HCT116 (cell line): ENCODE results near the gene NINJ2. TPM values are rescaled to one million over a fixed set of nuclear protein-coding genes. Genes with fewer than 3 reads are reported as not detected.

Experiments
- ATAC-seq: fragments of 200-7000 bp; cut with Tn5 transposase; 2 replicates; pipeline ENCODE4 v1.9.1; 2020; ENCODE audit warnings: mild to moderate bottlenecking, moderate library complexity
- BruUV-seq: library from RNA; stranded (reverse); fragments of 400-500 nt; replicated peaks from 2 replicates; lab custom pipeline; 2021; lab: Mats Ljungman, UMichigan
- CTCF ChIA-PET: fragments of 300-600 bp; sonication (Branson Sonifier 250); formaldehyde crosslinking; loops from one replicate; lab custom pipeline; 2021; ENCODE audit warnings: antibody characterized with exemption; lab: Charles Lee
- POLR2A ChIA-PET: fragments of 300-600, 350-600 bp; sonication (Branson Sonifier 250); formaldehyde crosslinking; loops from one replicate; lab custom pipeline; 2021; ENCODE audit warnings: antibody characterized with exemption; lab: Charles Lee
- RAD21 ChIA-PET, 2 experiments: fragments of 300-600 bp; sonication (Branson Sonifier 250); formaldehyde crosslinking; loops; one replicate each; lab custom pipeline; 2023; ENCODE audit warnings: low total read pairs in 2 of 2; ENCODE audit not compliant: uncharacterized antibody in 2 of 2, unreplicated experiment in 2 of 2, low non-redundant PET in 1 of 2; lab: Charles Lee
- DNase-seq: peaks from one replicate; pipeline ENCODE4 v3.0.0-alpha.2; 2010; ENCODE audit warnings: low read depth, low spot score
- H2AFZ ChIP-seq: fragments of 200-600 bp; shearing (Covaris generic), sonication (generic); 2 replicates; pipeline ENCODE4 v1.6.1; 2017; ENCODE audit warnings: low read depth, mixed run types, mixed read lengths, antibody characterized with exemption, low read length; ENCODE audit not compliant: poor library complexity, severe bottlenecking
- H3K27ac ChIP-seq: 2 replicates; pipeline ENCODE4 v1.5.1; 2012; ENCODE audit warnings: low read depth, low read length
- H3K27me3 ChIP-seq: fragments of 200-600 bp; sonication (generic); 2 replicates; pipeline ENCODE4 v1.6.1; 2016; ENCODE audit warnings: mixed run types, low read length, mixed read lengths; ENCODE audit not compliant: insufficient read depth
- H3K36me3 ChIP-seq, 2 experiments: fragments of 200-500 bp in 1 of 2; fragments of 200-600 bp in 1 of 2; sonication (Bioruptor generic) in 1 of 2; sonication (generic) in 1 of 2; 2 replicates each; pipeline versions ENCODE4 v1.5.1 to v1.6.1; 2014 to 2016; ENCODE audit warnings: low read length in 2 of 2, inconsistent platforms in 1 of 2, mixed read lengths in 1 of 2, mixed run types in 1 of 2; ENCODE audit not compliant: insufficient read depth in 2 of 2, control insufficient read depth in 1 of 2
- H3K4me1 ChIP-seq, 2 experiments: fragments of 200-600 bp in 1 of 2; sonication (generic) in 1 of 2; 2 replicates each; pipeline versions ENCODE4 v1.5.1 to v1.6.1; 2012 to 2017; ENCODE audit warnings: low read length in 2 of 2, inconsistent platforms in 1 of 2, mild to moderate bottlenecking in 1 of 2, mixed read lengths in 1 of 2, mixed run types in 1 of 2, moderate library complexity in 1 of 2; ENCODE audit not compliant: insufficient read depth in 2 of 2, control insufficient read depth in 1 of 2
- H3K4me2 ChIP-seq: fragments of 200-600 bp; sonication (generic); 2 replicates; pipeline ENCODE4 v1.6.1; 2017; ENCODE audit warnings: mixed run types, low read length, mixed read lengths
- H3K4me3 ChIP-seq, 2 experiments: fragments of 200-600 bp in 1 of 2; sonication (generic) in 1 of 2; replicated peaks in 1 of 2; 2 replicates each; pipeline ENCODE4 v1.5.1; 2011 to 2016; ENCODE audit warnings: low read length in 2 of 2, control low read depth in 1 of 2, low read depth in 1 of 2, mild to moderate bottlenecking in 1 of 2, mixed read lengths in 1 of 2, mixed run types in 1 of 2
- H3K79me2 ChIP-seq: fragments of 200-600 bp; sonication (generic); 2 replicates; pipeline ENCODE4 v1.6.1; 2017; ENCODE audit warnings: mild to moderate bottlenecking, mixed run types, low read length, moderate library complexity, mixed read lengths; ENCODE audit not compliant: insufficient read depth
- H3K9ac ChIP-seq: fragments of 200-600 bp; sonication (generic); 2 replicates; pipeline ENCODE4 v1.6.1; 2016; ENCODE audit warnings: low read length, mixed read lengths
- H3K9me2 ChIP-seq: fragments of 200-600 bp; sonication (generic), shearing (Covaris generic); 2 replicates; pipeline ENCODE4 v1.6.1; 2017; ENCODE audit warnings: mixed run types, mild to moderate bottlenecking, moderate library complexity; ENCODE audit not compliant: insufficient read depth
- H3K9me3 ChIP-seq, 2 experiments: fragments of 200-500 bp in 1 of 2; fragments of 200-600 bp in 1 of 2; sonication (Bioruptor generic) in 1 of 2; sonication (generic) in 1 of 2; 2 replicates each; pipeline ENCODE4 v1.6.1; 2014 to 2017; ENCODE audit warnings: low read length in 2 of 2, mixed read lengths in 2 of 2, inconsistent platforms in 1 of 2, low read depth in 1 of 2, mild to moderate bottlenecking in 1 of 2, mixed run types in 1 of 2, moderate library complexity in 1 of 2; ENCODE audit not compliant: control insufficient read depth in 1 of 2, insufficient read depth in 1 of 2
- H4K20me1 ChIP-seq: fragments of 200-600 bp; sonication (generic), shearing (Covaris generic); 2 replicates; pipeline ENCODE4 v1.6.1; 2017; ENCODE audit warnings: mixed run types, mild to moderate bottlenecking, moderate library complexity; ENCODE audit not compliant: insufficient read depth
- CBX3 ChIP-seq: IDR thresholded peaks from 2 replicates; pipeline ENCODE4 v1.6.1; 2012; ENCODE audit warnings: low read depth
- CEBPB ChIP-seq: IDR thresholded peaks from 2 replicates; pipeline ENCODE4 v1.6.1; 2012; ENCODE audit warnings: low read depth
- CTCF ChIP-seq, 3 experiments: fragments of 200-600 bp in 1 of 3; sonication (generic) in 1 of 3; IDR thresholded peaks in 2 of 3; conservative IDR thresholded peaks in 1 of 3; 2 replicates each; pipeline ENCODE4 v1.5.1; 2012 to 2017; ENCODE audit warnings: low read depth in 2 of 3, low read length in 2 of 3, antibody characterized with exemption in 1 of 3, borderline replicate concordance in 1 of 3, control low read depth in 1 of 3, mild to moderate bottlenecking in 1 of 3, mixed read lengths in 1 of 3, mixed run types in 1 of 3, moderate library complexity in 1 of 3; ENCODE audit not compliant: insufficient read depth in 1 of 3
- EGR1 ChIP-seq: IDR thresholded peaks from 2 replicates; pipeline ENCODE4 v1.6.1; 2012; ENCODE audit warnings: low read depth
- ELF1 ChIP-seq: IDR thresholded peaks from 2 replicates; pipeline ENCODE4 v1.6.1; 2012; ENCODE audit warnings: low read depth, borderline replicate concordance
- EZH2phosphoT487 ChIP-seq: fragments of 200-600 bp; IDR thresholded peaks from 2 replicates; pipeline ENCODE4 v1.6.1; 2018; ENCODE audit warnings: antibody characterized with exemption, borderline replicate concordance
- POLR2A ChIP-seq: IDR thresholded peaks from 2 replicates; pipeline ENCODE4 v1.7.0; 2011; ENCODE audit warnings: borderline replicate concordance; ENCODE audit not compliant: insufficient read depth, insufficient read length; ENCODE audit errors: extremely low read depth
- SIN3A ChIP-seq: IDR thresholded peaks from 2 replicates; pipeline ENCODE4 v1.6.1; 2012; ENCODE audit warnings: low read depth
- SRF ChIP-seq: IDR thresholded peaks from 2 replicates; pipeline ENCODE4 v1.6.1; 2012; ENCODE audit warnings: low read depth
- TCF7L2 ChIP-seq: IDR thresholded peaks from 2 replicates; pipeline ENCODE4 v1.7.0; 2011; ENCODE audit warnings: borderline replicate concordance, inconsistent platforms; ENCODE audit not compliant: insufficient read depth, insufficient read length; ENCODE audit errors: extremely low read depth
- ZBTB33 ChIP-seq: IDR thresholded peaks from 2 replicates; pipeline ENCODE4 v1.6.1; 2011; ENCODE audit warnings: mild to moderate bottlenecking, low read length, moderate library complexity; ENCODE audit not compliant: insufficient replicate concordance; ENCODE audit errors: extremely low read depth
- ZFX ChIP-seq: fragments of 450-650 bp; IDR thresholded peaks from 2 replicates; pipeline ENCODE4 v1.6.1; 2017
- intact Hi-C: fragments of 100-400 bp; cut with micrococcal nuclease; formaldehyde crosslinking; loops from 2 replicates; pipeline ENCODE4 v1.10.0; 2022
- total RNA-seq: library from RNA; stranded (reverse); gene quantifications from one replicate; pipeline ENCODE4 v1.2.1, GENCODE V29; 2021; ENCODE audit not compliant: unreplicated experiment

The NINJ2 gene
- total RNA-seq, 1 experiment from 2014 or later: not detected

GRCh38 chr12:684416-684815 is 21.2 kb upstream of the NINJ2 start:
- intact Hi-C loops: no loop called here
- Histone ChIP-seq H3K27ac (no peak overlapping the region), H3K27me3 (no peaks in the 10 kb centered on the region), H3K4me3 (no peak overlapping the region), H3K4me2 (no peak overlapping the region), H3K79me2 (no peaks in the 10 kb centered on the region)
- DNase-seq (no peak), ATAC-seq (no peak)
- TF ChIP-seq SRF (no peak), ZFX (no peak), POLR2A (no peak), CTCF (IDR thresholded peaks at IDR 0.05 in 2 of 3, conservative IDR thresholded peaks at IDR 0.05 in 1 of 3; ENCODE audit: borderline replicate concordance in 1 of 3, insufficient read depth in 1 of 3, low read depth in 2 of 3, low read length in 2 of 3) (no peak)
- TF ChIP-seq, all 23 proteins: peak for 0
- Histone ChIP-seq H3K36me3 (no peaks in the 10 kb centered on the region), H3K9ac (no peak overlapping the region), H3K9me2 (no peaks in the 10 kb centered on the region), H3K9me3 (no peaks in the 10 kb centered on the region), H3K4me1 (no peaks in the 10 kb centered on the region), H4K20me1 (no peaks in the 10 kb centered on the region), H2AFZ (no peak overlapping the region)
- CTCF ChIA-PET: no interaction called here
- no TSS peak for BruUV-seq
- POLR2A ChIA-PET: no interaction called here
- RAD21 ChIA-PET: no interaction called here

- Histone ChIP-seq H3K9me3 (no peaks in the 10 kb centered on the region), H3K4me1 (no peaks in the 10 kb centered on the region), H3K9me2 (no peaks in the 10 kb centered on the region), H4K20me1 (no peaks in the 10 kb centered on the region), H3K79me2 (no peaks in the 10 kb centered on the region), H3K4me2 (no peak overlapping the region), H3K36me3 (no peaks in the 10 kb centered on the region), H3K9ac (no peak overlapping the region), H2AFZ (no peak overlapping the region), H3K27me3 (no peaks in the 10 kb centered on the region), H3K27ac (no peak overlapping the region), H3K4me3 (no peak overlapping the region)
- ChIA-PET POLR2A (interaction anchor here (0.7 kb wide), 1 partner anchor 48 kb away, joined by 3 read pairs; no protein-coding TSS in a partner anchor), CTCF (no interaction called here), RAD21 (no interaction called here)
- BruUV-seq: no TSS peak
- DNase-seq: no peak
- no peak for ATAC-seq
- intact Hi-C loops: no loop called here
- no peak for TF ChIP-seq POLR2A
- TF ChIP-seq ELF1: no peak
- TF ChIP-seq SIN3A: no peak
- TF ChIP-seq SRF: no peak
- no peak for TF ChIP-seq ZBTB33
- TF ChIP-seq CEBPB: no peak
- TF ChIP-seq CBX3: no peak
- TF ChIP-seq EZH2phosphoT487: no peak
- no peak for TF ChIP-seq ZFX
- TF ChIP-seq EGR1: no peak
- TF ChIP-seq TCF7L2: no peak
Observed at GRCh38 chr12:681568-682256, 18.5 kb upstream of the NINJ2 start.
